DMS153 (cell line): Measurements from ENCODE around the gene DYNLT2.

Experiments used
- DNase-seq: peaks from one replicate; lab custom pipeline; 2025; lab: John Stamatoyannopoulos, UW

The DYNLT2 gene, protein sequence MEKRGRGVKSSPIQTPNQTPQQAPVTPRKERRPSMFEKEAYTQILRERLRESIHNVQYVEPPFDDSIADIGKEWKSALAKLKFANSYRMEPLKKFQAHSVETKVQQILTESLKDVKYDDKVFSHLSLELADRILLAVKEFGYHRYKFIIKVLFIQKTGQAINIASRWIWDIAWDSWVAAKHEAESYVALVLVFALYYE

DNA sequence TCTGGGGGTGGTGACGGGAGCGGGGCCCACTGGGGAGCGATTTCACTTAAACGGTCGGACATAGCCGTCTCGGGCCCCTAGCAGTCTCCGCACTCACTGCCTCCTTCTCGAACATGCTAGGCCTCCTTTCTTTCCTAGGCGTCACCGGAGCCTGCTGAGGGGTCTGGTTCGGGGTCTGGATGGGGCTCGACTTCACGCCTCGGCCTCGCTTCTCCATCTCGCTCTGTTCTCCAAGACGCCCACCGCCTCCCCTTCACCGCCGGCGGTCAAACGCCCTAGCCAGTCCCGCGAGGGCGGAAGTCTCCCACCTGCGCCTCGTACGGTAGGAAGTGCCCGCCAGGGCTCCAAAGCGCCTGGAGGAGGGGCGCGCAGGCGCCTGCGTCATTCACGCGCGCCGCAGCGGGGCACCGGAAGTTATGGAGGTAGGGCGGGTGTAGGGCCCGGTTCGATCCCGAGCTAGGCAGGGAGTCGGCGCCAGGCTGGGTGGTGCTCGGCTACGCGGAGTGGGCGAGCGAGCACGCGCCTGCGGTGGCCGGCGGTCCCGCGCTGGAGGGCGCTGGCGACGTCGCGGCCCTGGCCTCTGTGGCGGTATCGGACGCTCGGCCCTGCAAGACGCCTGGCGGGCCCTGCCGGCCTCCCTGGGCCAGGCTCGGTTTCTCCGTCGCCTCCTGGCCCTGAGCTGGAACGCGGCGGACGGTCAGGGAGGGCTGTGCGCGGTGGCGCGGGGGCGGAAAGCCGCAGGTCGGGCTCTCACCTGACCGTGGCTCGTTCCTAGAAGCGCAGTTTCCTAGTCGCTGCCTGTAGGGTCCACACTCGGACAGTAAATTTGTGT lies at the start of gene DYNLT2, which contains the start of gene ERMARD:
Gene DYNLT2 (minus strand): TSS at position 331 of the 832 bp plus-strand sequence. CDS start 114 bp downstream, at position 217.
Gene ERMARD (plus strand): TSS at position 381 of the 832 bp plus-strand sequence. CDS start 36 bp downstream, at position 417.
- peak; percentile 89 for DNase-seq

DNA sequence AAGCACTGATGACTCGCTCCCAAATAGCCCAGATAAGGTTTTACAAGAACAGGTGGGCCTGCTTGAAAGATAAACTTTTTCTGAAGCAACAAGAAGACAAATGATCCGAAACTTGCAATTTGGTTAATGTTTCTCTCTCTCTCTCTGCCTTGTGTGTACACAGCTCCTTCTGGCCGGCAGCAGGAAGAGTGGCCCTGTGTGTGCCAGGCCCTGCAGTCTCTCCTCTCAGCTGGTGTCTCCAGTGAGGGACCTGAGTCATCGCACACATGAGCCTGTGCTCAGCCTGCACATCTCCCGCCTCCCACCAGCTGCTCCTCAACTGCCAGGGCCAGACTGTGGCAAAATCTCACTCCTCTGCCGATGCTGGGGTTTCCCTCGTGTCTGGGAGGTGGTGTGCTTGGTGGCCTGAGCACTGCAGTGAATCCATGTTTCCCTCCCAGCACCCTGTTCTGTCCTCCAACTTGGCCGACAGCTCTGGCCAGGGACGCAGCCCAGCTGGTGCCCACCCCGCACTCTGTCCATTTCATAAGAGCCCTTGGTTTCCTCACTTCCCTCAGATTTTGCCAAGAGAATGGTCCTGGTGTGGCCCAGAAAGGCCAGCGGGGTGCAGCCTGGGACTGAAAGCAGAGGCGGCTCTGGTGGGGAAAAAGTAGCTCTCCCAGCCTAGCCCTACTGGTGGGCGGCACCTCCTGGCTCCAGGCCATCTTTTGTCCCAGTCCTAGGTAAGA lies 49.5 kb upstream of the DYNLT2 start:
- peak; percentile 68 for DNase-seq

DNA sequence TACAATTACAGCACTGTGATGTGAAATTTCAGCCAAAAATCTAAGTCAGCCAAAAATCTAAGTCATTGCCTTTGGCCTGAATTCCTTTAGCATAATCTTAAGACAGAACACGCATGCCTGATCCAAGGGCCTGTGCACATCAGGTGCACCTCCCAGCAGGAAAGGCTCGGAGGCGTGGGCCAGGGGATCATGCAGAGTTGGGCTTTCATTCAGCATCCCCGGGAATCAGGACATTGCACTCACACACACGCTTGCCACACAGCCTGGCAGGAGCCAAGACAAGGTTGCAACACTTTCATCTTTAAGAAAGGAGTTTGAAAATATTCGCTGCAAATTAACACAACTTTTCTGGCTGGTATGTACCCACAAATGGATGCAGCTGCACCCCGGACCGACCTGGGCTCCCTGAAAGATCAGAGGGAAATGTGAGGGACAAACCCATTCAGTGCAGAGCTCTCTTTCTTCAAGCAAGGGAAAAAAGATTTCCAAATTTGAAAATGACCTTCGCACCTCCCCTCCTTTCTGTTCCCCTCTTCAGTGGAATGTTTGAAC lies 48.8 kb upstream of the DYNLT2 start:
- no peak for DNase-seq

DNA sequence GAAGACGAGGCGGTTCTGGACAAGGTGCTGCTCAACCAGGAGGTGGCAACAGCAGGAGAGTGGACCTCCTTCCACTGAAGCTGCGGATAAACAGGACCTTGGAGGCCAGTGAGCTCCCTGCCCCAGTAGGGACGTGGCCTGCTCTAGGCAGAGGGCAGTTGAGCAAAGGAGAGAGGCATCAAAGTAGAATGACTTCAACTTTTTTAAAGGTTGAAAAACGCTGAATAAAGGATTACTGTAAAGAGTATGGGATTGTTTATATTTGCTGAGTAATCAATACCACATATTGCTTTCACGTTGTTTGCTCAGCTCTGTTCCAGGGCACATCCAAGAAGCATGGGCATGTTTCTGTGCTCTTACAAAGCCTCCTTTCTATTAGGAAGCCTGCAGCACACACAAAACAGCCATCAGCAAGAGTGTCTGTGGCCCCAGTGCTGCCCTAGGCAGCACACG lies 48.1 kb upstream of the DYNLT2 start:
- DNase-seq = no peak

DNA sequence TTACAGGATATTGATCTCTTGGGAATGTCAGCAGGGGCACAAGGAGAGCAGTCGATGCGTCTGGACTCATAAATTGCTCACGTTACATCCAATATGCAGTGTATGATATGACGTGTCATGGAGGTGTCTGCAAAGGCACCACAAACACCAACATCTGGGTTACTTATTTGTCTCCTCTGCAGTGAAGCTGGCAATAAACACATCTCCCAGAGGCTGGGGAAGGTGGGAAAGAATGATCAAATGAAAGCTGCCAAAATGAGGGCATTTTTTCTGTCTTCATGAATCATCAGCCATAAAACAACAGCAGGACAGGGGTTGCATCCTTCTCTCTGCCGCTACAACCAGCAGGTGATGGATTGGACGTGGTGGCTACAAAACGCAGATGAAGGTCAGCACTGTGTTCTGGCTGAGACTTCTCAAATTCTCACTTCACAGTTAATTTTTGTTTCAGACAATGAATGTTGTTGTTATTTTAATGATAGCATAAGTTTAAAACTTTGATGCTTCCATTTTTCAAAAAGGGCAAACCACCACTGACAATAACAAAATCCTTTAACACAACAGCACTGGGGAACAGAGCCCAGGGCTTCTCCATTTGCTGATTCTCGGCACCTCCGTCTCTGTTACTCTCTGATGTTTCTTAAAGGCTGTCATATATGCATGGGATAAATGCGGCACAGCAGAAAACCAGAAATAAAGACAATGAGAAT lies 47.5 kb upstream of the DYNLT2 start:
- no peak for DNase-seq

DNA sequence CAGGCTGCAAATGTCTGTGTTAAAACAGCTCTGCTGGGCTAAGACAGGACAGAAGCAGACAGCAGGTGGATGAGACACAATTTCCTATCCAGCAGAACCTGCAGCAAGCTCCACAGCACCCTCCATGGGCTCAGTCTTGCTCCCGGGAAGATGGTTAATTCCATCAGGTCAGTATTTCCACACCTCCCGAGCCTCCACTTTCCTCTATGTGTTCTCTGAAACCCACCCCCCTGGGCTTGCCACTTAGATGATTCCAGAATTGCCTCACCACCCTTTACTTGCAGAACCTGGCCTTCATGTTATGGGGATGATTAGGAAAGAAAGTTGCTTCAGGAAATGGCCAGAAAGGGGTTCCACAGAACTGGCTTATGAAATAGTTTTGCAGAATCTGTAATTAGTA lies 43.8 kb upstream of the DYNLT2 start:
- DNase-seq = no peak

DNA sequence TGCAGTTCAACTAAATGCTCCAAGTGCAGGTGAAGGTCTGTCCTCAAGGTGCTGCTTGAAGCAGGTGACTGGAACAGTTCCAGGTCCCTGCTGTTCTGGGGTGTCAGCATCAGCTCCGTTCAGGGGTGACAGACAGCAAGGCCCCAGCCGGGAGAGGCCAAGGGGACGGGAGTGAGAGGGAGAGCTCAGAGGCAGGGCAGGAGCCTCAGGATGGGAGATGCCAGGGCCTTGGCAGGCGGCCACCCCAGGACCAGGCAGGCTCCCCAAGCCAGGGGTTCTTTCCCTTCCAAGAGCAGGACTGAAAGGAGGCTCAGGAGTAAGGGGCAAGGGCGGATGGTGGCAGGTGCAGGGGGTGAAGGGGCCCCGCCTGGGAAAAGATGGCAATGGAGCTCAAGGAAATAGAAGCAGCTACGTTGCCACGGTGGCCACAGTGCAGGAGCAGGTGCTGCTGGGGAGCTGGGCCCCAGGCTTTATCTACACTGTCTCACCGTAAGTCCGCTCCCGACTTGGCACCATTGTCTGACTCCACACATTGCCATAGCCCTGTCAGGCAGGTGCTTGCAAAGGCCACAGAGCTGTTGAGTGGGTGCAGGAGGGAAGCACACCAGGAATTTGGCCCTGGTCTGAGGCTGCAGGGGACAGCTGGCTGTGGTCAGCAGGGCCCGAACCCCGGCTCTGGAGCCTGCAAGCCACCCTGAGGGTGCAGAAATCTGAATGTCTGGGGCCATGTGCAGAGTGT lies 43.1 kb upstream of the DYNLT2 start:
- no peak for DNase-seq

DNA sequence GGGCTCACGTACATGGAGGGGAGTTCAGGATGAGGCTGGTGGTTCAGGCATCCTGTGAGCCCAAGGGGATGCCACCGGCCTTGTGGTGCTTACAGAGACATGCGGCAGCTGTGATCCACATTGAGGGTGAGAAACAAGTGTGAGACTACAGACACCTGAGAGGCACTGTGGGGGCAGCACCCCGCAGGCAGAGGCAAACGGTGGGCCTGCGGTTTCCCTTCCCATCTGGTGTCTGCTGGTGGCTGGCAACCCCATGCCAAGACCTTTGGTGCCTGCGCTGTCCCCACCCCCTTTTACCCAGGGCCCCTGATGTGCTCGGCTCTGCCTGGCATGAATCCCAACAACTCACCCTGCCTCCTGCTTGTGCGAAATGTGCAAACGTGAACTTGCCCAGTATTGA lies 42.0 kb upstream of the DYNLT2 start:
- DNase-seq = no peak

DNA sequence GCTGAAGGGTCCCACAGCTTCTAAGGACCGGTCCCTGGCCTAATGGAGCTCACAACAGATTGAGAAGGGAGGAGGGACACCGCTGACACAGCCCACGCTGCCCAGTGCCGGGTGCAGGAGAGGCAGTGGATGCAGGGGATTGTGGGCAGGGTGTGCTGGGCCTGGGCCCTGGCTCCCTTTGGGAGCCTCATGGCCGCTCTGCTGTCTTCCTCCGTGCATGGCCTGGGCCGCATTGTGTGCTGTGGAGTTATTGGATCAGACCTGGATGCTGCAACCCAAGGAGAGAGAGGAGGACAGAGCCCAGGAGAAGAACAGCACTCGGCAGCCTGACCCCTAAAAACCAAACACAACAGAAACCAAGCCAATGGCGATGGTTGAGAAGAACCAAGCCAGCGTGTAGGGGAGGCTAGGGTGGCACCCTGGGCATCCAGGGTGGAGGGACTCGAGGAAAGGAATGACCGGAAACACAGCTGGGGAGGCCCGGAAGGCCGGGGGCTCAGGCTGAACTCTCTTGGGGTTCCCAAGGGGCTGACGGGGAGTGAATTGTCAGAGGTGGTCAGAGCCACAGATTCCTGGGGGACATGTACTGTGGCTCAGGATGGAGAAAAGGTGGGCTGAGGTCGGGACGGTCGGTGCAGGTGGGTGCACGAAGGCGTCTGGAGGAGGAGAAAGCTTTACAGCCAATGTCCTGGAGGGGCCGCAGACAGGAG lies 41.1 kb upstream of the DYNLT2 start:
- DNase-seq = no peak

DNA sequence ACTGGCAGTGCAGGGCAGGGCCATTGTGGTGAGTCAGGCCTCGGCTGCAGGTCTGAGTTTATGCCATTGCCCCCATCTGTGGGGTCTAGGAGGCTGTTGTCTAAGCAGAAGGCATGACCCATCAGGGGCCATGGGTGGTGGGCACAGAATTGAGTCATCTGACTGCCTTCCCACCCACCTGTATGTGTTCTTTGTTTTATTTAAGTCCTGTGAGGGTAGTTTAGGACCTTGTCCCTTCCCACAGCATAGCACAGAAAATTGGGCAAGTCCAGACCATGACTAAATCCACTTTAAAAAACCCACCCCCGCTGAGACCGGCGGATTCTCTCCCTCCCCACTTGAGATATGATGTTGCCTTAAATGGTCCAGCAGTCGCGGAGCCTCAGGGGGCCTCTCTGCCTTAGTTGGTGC lies 40.4 kb upstream of the DYNLT2 start:
- DNase-seq = no peak

DNA sequence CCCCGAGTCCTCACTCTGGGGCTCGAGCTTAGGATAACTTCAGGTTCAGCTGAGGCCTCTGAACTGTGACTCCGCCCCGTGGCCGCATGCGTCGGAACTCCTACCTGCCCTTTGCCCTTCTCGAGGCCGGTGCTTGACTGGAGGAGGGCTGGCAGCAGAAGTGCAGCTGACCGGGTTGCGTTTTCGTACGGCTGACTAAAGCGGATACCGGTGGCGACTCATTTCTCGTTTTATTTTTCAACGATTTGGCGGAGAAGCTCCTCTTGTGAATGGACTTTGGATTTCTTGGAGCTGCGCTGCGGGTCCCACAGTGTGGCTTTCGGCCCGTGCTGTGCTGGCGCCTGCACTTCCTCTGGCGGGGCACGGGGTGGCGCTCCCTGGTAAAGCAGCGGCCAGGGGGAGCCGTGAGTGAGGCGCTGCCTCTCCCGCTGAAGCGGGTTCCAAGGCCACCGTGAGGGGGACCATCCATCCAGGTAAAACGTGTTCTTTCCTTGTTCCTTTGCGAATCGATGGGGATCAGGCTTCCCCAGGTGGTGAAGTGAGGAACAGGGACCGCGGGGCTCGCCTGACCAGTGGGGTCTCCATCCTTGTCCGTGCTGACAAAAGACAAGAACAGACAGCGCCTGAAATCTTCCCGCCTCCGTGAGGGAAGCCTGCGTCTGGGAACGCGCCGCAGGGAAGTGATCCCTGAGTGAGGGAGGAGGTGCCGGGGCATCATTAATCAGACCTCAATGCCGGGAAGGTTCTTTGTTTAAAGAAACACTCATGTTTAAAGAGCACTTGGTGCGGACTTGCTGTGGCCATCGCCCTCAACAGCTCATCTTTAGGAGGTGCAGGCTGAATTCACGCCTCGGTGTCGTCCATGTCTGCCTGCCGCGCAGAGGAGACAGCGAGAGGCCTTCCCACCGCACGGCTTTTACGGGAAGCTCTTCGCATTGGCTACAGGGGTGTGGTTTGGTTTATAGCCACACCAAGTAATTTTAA lies 38.9 kb upstream of the DYNLT2 start:
- DNase-seq = peak; percentile 68

DNA sequence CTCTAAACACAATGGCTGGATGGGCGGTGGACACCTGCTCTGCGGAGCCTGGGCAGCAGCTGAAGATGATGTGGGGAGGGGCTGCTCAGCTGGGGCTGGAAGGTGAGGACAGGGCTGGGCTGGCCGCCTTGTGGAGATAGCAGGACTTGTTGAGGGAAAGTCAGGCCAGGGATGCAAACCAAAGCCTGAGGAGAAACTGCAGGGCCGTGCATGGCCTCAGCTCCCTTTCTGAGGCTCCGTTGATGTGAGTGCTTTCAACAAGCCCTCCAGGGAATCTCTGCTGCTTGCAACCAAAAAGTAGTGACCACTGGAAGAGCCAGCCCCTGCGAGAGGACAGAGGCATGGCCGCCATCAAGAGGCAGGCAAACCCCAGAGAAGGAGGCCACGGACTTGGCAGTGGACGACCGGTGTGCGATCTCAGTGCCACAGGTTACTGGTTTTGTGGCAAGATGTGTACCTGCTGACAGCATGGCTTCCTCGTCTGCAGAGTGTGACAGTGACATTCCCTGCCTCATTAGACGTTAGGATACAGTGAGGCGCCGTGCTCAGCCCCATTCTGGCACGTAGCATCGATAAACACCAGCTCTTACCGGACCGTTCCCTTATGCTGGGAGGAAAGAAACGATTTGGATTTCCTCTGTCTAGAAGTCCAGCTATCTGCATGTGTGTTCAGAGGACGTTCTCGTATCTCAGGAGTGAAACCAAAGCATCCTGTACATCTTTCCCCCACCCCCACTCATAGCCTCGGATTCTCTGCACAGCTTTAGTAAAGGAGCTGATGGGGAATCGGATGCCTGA lies 38.0 kb upstream of the DYNLT2 start:
- peak; percentile 16 for DNase-seq

DNA sequence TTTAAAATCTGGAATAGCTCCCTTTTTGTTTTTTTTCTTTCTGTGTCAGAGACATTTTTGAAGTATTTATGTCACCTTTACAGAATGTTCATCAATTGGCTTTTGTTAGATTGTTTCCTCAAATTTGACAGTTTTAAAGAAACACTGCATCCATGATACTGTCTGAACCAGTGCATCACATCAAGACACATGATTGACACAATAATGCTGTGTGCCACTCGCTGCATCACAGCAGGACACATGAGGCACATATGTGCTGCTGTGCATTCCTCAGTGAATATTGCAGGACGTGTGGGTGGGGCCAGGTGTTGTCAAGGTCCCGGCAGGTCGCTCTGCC lies 37.4 kb upstream of the DYNLT2 start:
- DNase-seq = no peak

DNA sequence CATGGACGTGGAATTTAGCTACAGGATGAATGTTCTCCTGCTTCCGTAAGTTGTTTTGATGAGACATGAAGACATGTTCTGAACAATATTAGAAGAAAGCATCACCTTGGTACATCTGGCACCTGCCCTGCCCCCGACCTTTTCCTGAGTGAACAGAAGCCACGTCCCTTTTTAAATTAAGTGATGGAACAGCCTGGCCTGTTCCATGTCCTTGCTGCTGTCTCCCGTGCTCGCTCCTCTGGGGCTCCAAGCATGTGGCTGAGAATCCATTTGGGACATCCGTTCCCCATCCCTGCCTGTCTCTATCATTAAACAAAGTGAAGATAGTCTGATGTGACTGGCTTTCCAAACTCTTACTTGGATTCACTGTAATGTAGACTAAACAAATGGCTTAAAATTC lies 36.4 kb upstream of the DYNLT2 start:
- DNase-seq = no peak

DNA sequence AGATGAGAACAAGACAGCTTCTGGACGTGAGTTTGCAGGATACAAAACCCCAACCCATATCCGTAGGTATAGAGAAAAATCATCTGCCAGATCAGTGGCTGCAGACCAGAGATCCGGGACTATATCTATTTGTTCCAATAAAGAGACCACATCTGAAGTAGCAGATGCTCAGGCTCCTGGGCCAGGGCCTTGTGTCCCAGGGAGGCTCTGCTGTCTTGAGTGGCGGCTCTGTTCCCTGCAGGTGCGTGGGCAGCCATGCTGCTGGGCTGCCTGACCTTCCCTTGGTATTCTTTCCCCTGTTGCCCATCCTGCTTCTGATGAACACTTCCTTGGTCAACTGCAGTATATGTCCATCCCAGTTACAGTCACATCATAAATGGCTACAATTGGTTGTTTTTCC lies 35.0 kb upstream of the DYNLT2 start:
- no peak for DNase-seq

DNA sequence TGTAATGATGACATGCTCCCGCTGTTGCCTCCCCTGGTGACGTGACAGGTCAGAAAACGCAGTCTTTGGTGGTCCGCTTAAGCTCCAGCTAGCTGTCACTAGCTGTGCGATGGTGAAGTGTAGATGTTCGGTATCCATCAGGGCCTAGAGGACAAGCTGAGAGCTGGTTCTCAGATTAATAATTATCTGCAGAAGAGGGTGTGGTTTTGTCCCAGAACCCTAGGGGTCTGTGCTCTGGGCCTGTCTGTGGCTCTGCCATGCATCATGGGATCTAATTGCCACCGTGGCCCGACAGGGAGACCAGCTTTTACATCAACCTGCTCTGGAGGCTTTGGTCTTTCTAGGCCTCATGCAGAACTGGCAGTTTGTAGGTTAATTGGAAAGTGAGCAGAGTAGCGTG lies 34.2 kb upstream of the DYNLT2 start:
- DNase-seq = no peak

DNA sequence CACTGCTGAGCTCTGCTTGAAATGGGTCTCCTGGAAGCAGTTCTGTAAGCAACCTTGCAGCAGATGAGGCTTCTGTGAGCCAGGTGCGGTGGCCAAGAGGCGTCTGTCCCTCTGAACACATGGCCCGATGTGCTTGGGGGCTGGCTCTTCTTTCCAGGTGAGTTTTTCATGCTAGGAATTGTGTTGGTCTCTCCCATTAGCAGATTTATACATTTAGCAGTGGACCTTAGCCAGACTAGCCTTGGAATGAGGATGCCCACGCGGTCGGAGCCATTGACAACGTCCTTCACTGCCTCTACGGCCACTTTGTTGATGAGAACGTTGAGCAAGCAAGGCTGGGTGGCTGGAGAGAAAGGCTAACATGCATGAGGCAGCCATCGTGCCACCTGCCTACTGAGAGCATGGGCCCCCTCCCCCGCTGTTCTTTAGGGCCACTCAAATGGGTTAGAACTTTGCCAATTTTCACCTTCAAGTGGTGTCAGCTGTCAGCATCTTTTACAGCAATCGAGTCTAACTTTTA lies 33.5 kb upstream of the DYNLT2 start:
- DNase-seq = no peak
